Measurements from ENCODE around the gene LENG1.
"Not testable (repeated sequence)": the region's sequence is repeated elsewhere in the genome, so short reads cannot be mapped to it uniquely, and the experiment has no call there.

The LENG1 gene

GRCh38 chr19:54159352-54160181 lies at the start of gene LENG1:
Gene LENG1 (minus strand): TSS chr19:54159721. CDS start chr19:54159695, 26 bp downstream.
- DNase-seq = peak; percentile 98

GRCh38 chr19:54208784-54209057 lies 49.2 kb upstream of the LENG1 start:
- no peak for DNase-seq

- no peak for DNase-seq
Measured at GRCh38 chr19:54207983-54208783, 48.7 kb upstream of the LENG1 start.

DNA sequence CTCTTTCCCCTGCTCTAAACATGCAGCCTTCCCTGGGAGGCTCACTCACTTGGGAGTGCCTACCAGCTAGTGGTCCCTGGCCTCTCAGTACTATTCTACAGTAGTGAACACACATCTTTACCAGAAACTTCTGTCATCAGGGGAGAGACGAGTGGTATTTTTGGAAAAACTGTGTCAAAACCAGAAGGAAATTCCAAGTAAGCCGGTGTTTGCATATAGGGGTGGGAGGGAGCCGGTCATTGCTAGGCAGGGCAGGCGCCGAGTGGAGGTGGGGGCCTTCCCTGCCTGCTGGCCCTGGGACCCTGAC lies 48.1 kb upstream of the LENG1 start:
- DNase-seq = no peak

DNA sequence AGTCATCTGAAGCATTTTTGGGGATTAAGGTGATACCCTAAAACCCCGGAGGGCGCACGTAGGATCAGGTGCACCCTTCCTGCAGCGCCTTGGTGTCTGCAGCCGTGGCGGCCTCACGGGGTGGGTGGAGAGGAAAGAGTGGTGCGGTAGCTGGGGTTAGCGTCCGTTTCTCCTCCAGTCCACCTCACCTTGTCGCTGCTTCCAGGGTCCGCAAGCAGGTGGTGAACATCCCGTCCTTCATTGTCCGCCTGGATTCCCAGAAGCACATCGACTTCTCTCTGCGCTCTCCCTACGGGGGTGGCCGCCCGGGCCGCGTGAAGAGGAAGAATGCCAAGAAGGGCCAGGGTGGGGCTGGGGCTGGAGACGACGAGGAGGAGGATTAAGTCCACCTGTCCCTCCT lies 47.7 kb upstream of the LENG1 start:
- DNase-seq = not testable (repeated sequence)

DNA sequence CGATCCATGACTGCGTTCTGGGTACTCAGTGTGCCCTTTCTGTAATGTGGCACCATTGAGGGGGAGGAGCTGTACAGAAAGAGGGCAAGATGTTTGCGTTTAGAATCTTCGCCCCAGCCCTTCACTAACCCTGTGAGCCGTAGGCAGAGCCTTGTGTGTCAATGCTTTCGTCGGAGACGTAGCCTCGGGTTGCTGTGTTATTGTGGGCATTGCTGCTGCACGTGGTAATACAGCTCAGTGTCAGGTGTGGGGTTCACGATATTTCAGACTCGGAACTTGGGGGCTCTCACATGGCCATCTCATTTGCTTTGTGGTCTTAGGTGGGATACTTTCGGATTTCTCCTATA lies 47.3 kb upstream of the LENG1 start:
- no peak for DNase-seq

- no peak for DNase-seq
Measured at GRCh38 chr19:54206030-54206830, 46.7 kb upstream of the LENG1 start.

DNA sequence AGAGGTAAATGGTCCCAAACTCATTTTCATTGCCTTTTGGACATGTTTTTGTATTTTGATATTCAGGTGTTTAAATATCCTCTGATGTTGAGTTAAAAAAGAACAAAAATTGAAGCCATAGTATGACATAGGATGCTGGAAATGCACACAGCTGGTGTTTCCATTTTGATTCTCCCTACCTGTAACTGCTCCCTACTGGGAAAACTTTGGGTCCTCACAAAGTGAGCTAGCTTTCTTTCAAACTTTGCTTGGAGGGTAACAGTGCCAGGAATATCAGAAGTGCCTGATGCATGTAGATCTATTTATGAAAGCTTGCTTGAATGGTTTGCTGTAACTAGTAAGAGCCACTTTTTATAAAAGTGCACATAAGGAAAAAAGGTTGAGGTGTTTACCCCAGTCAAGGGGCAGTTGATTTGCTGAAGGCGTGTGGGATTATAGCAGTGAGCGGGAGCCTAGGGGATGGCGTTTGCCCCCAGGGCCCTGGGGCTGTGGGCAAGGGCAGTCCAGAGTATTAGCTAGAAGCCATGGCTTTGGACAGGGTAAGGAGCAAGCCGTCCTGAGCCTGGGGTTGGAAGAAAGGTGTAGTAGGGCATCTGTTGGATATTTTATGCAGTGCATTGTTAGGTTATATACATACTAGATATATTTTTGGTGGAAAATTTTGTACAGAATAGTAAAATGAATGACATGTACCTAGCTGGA lies 45.4 kb upstream of the LENG1 start:
- no peak for DNase-seq

DNA sequence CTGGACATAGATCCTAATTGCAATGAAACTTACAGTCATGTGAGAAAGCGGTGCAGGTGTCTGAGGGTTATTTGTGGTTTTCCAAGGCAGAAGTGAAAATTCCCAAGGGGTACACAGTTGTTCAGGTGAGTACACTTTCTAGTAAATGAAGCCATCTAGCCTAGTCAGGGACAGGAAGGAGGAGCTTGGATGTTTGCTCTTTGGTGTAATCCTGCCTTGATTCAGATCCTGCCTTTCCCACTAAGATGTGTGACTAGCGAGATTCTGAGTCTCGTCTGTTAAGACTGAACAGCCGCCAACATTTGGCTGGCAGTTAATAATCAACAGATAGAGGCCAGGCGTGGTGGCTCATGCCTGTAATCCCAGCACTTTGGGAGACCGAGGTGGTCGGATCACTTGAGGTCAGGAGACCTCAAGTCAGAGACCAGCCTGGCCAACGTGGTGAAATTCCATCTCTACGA lies 43.7 kb upstream of the LENG1 start:
- DNase-seq = no peak

- DNase-seq = no peak
Measured at GRCh38 chr19:54201980-54202379, 42.5 kb upstream of the LENG1 start.

- DNase-seq = no peak
Measured at GRCh38 chr19:54201172-54201701, 41.7 kb upstream of the LENG1 start.

DNA sequence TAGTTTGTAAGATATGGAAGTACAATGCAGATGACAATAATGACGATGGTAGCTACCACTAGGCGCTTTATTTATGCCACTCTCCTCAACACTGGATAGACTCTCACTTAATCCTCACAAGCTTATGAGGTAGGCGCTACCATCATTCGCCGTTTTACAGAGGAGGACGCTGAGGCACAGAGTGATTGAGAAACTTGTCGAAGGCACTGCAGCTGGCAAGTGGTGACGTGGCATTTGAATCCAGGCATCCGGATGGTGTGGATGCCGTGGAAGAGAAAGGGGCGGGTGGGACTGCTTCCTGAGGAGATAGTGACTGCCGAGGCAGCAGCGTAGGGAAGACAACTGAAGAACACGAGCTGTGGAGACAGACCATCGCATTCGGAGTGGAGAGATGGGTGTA lies 39.9 kb upstream of the LENG1 start:
- DNase-seq = no peak

DNA sequence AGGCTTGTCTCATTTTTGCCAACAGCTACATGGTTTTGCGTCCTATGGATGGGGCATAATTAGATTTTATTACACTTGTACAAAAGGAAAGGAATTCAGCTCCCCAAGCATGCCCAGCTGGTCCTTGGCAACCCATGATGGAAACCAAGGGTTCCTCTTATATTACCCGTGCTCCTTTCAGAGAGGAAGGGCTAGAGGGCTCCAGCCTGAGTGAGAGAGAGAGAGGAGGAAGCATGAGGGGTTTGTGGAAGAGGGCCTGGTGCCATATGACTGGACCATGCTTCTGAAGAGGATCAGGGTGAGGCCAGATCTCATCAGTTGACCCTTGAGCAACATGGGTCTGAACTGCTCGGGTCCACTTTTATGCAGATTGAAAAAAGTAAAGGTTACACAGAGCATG lies 37.6 kb upstream of the LENG1 start:
- DNase-seq = no peak

- no peak for DNase-seq
Measured at GRCh38 chr19:54196536-54196935, 37.0 kb upstream of the LENG1 start.

- not testable (repeated sequence) for DNase-seq
Measured at GRCh38 chr19:54194463-54194862, 34.9 kb upstream of the LENG1 start.

DNA sequence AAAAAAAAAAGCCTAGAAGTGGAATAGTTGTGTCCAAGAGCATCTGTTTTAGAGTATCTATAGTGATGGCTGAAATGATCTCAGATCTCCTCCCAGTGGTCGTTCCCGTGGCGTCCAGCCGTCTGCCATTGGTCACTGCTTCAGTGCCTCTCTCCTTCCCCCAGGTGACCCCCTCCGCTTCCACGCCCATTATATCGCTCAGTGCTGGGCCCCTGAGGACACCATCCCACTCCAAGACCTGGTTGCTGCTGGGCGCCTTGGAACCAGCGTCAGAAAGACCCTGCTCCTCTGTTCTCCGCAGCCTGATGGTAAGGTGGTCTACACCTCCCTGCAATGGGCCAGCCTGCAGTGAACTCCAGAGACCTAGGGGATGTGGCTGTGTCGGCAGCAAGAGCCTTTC lies 33.5 kb upstream of the LENG1 start:
- DNase-seq = no peak

GRCh38 chr19:54191811-54192453 lies 32.4 kb upstream of the LENG1 start:
- no peak for DNase-seq

DNA sequence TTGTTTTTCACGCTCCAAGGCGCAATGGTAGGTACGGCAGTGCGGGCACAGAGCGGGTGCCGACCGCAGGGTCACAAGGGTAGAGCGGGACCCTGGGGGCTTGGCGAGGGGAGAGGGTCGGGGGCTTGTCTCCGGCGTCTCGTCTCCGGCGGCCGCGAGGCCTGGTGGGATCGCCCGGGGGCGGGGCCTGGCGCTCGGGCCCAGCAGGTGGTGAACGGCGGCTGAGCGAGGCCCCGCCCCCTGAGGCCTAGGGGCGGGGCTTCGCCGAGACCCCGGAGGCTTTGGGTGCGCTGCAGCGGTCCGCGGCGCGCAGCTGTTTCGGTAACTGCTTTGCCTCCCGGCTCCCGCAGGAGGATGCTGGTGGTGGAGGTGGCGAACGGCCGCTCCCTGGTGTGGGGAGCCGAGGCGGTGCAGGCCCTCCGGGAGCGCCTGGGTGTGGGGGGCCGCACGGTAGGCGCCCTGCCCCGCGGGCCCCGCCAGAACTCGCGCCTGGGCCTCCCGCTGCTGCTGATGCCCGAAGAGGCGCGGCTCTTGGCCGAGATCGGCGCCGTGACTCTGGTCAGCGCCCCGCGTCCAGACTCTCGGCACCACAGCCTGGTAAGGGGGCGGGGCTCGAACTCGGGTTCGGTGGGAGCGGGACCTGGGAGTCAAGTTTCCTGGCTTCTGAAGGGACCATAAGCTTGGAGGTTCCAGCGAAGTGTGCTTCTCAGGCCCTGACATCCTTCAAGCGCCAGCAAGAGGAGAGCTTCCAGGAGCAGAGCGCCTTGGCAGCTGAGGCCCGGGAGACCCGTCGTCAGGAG lies 31.7 kb upstream of the LENG1 start, which contains the start of gene TSEN34:
TSS of gene TSEN34 (plus strand) at position 298 of the 800 bp plus-strand sequence. CDS start at position 355, 57 bp downstream.
- DNase-seq = peak; percentile 91

- DNase-seq = peak; percentile 98
Measured at GRCh38 chr19:54190503-54191010, 31.0 kb upstream of the LENG1 start.

- peak; percentile 99 for DNase-seq
Measured at GRCh38 chr19:54189735-54190502, 30.4 kb upstream of the LENG1 start.
